B cell (primary cell): Measurements from ENCODE around the gene CYS1.

ENCODE experiments used
- CTCF ChIP-seq: fragments of 200-600 bp; IDR thresholded peaks from one replicate; pipeline ENCODE4 v1.8.0; 2022; ENCODE audit warnings: antibody characterized with exemption, mild to moderate bottlenecking
- EZH2 ChIP-seq: IDR thresholded peaks from 2 replicates; pipeline ENCODE4 v1.6.1; 2012; ENCODE audit warnings: borderline replicate concordance, low read depth, mild to moderate bottlenecking, moderate library complexity, low read length; ENCODE audit not compliant: insufficient read depth, poor library complexity, severe bottlenecking

DNA sequence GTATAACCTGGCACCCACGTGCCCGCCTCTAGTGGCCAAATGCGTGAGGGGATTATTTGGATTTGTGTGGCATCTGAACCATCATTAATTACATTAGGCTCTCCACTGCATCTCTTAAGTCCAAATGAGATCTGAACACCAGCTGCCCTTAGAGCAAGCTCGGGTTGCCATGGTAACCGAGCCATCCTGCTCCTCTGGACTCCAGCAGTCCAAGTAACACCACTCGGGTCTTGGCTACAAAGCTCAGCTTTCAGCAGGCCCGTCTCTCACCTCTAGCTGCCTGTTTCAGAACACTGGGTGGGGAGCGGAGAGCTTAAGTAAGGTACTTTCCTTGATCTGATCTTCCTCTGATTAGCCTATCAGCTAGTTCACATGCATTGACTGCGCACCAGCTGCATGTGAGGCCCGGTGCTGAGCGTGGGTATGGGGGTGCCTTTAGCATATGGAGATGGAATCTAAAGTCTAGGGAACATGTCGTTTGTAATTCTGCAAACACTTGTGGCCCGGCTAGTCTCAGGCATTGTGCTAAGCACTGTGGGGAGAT lies 14.1 kb upstream of the CYS1 start:
- TF ChIP-seq CTCF = no peak
- TF ChIP-seq EZH2 = no peak
